Measurements from ENCODE around the gene FOXC1. TPM values are rescaled to one million over a fixed set of nuclear protein-coding genes. Genes with fewer than 3 reads are reported as not detected.

FOXC1 gene
- total and polyA plus RNA-seq, 10 of the 15 experiments (the other 5 are each of a cell fraction or from before 2014, with no cell fraction given): 0.13 to 1.5 (median 0.48) TPM; not detected in 2

GRCh38 chr6:1654054-1654453 lies 44.3 kb downstream of the FOXC1 start:
- H3K9ac ChIP-seq (ENCODE audit: control insufficient read depth, insufficient read depth, low read length): no peak overlapping the region
- in situ Hi-C loops (cut with MboI): no loop called here
- CTCF ChIA-PET: no interaction called here
- RAD21 ChIA-PET (ENCODE audit: unreplicated experiment): no interaction called here
- 8% methylated on average over 4 of the region's 4 CpGs for WGBS (ENCODE audit: insufficient coverage, insufficient replicate concordance, low lambda C conversion rate, missing lambda C conversion rate)
- H4K20me1 ChIP-seq (ENCODE audit: control insufficient read depth, insufficient read depth): no peaks in the 10 kb centered on the region
- TF ChIP-seq JUNB (IDR thresholded peaks at IDR 0.05) (peak; percentile 35; the same call in 1 of the 2 replicates), TBL1XR1 (IDR thresholded peaks at IDR 0.05; ENCODE audit: low read depth, low read length) (no peak), RUNX3 (IDR thresholded peaks at IDR 0.05; ENCODE audit: low read length) (peak; percentile 29; the same call in 1 of the 2 replicates), NFYB (IDR thresholded peaks at IDR 0.05; ENCODE audit: insufficient read depth, low read depth, low read length) (no peak)
- BruUV-seq (replicated peaks): no TSS peak
- no peak for FAIRE-seq
- POLR2A ChIA-PET: no interaction called here
- no peaks in the 10 kb centered on the region for H3K36me3 ChIP-seq (ENCODE audit: control insufficient read depth in 2 of 2, insufficient read depth in 2 of 2, low read length in 1 of 2)
- no peak overlapping the region for H3K27ac ChIP-seq (ENCODE audit: control insufficient read depth, insufficient read depth)
- H3K4me3 ChIP-seq: no peak overlapping the region
- no peak for ATAC-seq
- SMC1A ChIA-PET (ENCODE audit: uncharacterized antibody, unreplicated experiment): no interaction called here
- H3K9me3 ChIP-seq (replicated peaks; ENCODE audit: control insufficient read depth, insufficient read depth, low read length): no peaks in the 10 kb centered on the region
- no peaks in the 10 kb centered on the region for H3K27me3 ChIP-seq (replicated peaks in 1 of 2; ENCODE audit: control insufficient read depth in 2 of 2, insufficient read depth in 2 of 2, low read length in 1 of 2)
- no peak overlapping the region for H3K4me2 ChIP-seq (ENCODE audit: control insufficient read depth, insufficient read depth)
- H2AFZ ChIP-seq (ENCODE audit: control insufficient read depth, low read depth, low read length): no peak overlapping the region
- no peak for DNase-seq (ENCODE audit: low read depth, low spot score)
- H3K79me2 ChIP-seq (ENCODE audit: control insufficient read depth, insufficient read depth, low read length): no peaks in the 10 kb centered on the region
- intact Hi-C loops (cut with micrococcal nuclease; ENCODE audit: unreplicated experiment): no loop called here
- H3K4me1 ChIP-seq (ENCODE audit: control insufficient read depth, insufficient read depth, low read length): no peaks in the 10 kb centered on the region; the same call in 1 of the 2 replicates

- ATAC-seq (no peak), DNase-seq (ENCODE audit: low read depth, low spot score) (no peak), FAIRE-seq (no peak)
- Histone ChIP-seq H3K9me3 (replicated peaks; ENCODE audit: control insufficient read depth, insufficient read depth, low read length) (no peaks in the 10 kb centered on the region), H3K9ac (ENCODE audit: control insufficient read depth, insufficient read depth, low read length) (no peak overlapping the region), H3K4me3 (no peak overlapping the region), H2AFZ (ENCODE audit: control insufficient read depth, low read depth, low read length) (no peak overlapping the region), H3K36me3 (ENCODE audit: control insufficient read depth in 2 of 2, insufficient read depth in 2 of 2, low read length in 1 of 2) (no peaks in the 10 kb centered on the region), H4K20me1 (ENCODE audit: control insufficient read depth, insufficient read depth) (no peaks in the 10 kb centered on the region), H3K79me2 (ENCODE audit: control insufficient read depth, insufficient read depth, low read length) (no peaks in the 10 kb centered on the region), H3K4me1 (ENCODE audit: control insufficient read depth, insufficient read depth, low read length) (no peaks in the 10 kb centered on the region; the same call in 1 of the 2 replicates), H3K27me3 (replicated peaks in 1 of 2; ENCODE audit: control insufficient read depth in 2 of 2, insufficient read depth in 2 of 2, low read length in 1 of 2) (no peaks in the 10 kb centered on the region), H3K27ac (ENCODE audit: control insufficient read depth, insufficient read depth) (no peak overlapping the region), H3K4me2 (ENCODE audit: control insufficient read depth, insufficient read depth) (no peak overlapping the region)
- ChIA-PET SMC1A (ENCODE audit: uncharacterized antibody, unreplicated experiment) (no interaction called here), POLR2A (no interaction called here), RAD21 (ENCODE audit: unreplicated experiment) (no interaction called here), CTCF (no interaction called here)
- BruUV-seq (replicated peaks): no TSS peak
- intact Hi-C loops (cut with micrococcal nuclease; ENCODE audit: unreplicated experiment): no loop called here
- WGBS (ENCODE audit: insufficient coverage, insufficient replicate concordance, low lambda C conversion rate, missing lambda C conversion rate): 70% methylated on average over 13 of the region's 13 CpGs
- in situ Hi-C loops (cut with MboI): no loop called here
- TF ChIP-seq ZZZ3 (IDR thresholded peaks at IDR 0.05; ENCODE audit: control insufficient read depth, insufficient read length, low read depth) (no peak), TAF1 (IDR thresholded peaks at IDR 0.05; ENCODE audit: borderline replicate concordance, low read depth, low read length) (no peak), EZH2 (IDR thresholded peaks at IDR 0.05; ENCODE audit: borderline replicate concordance, control insufficient read depth, low read depth, low read length) (no peak), SMC3 (IDR thresholded peaks at IDR 0.05; ENCODE audit: borderline replicate concordance, low read length) (no peak), USF1 (IDR thresholded peaks at IDR 0.05; ENCODE audit: borderline replicate concordance, extremely low read length, insufficient read depth, low read depth, low read length) (no peak), IRF4 (IDR thresholded peaks at IDR 0.05; ENCODE audit: low read depth, low read length) (no peak), RELB (IDR thresholded peaks at IDR 0.05; ENCODE audit: low read depth) (no peak), CBX3 (IDR thresholded peaks at IDR 0.05; ENCODE audit: borderline replicate concordance, low read depth) (no peak), KLF5 (IDR thresholded peaks at IDR 0.05; ENCODE audit: partially characterized antibody) (no peak), RUNX3 (IDR thresholded peaks at IDR 0.05; ENCODE audit: low read length) (no peak), NFIC (IDR thresholded peaks at IDR 0.05; ENCODE audit: low read depth, low read length) (no peak), TBL1XR1 (IDR thresholded peaks at IDR 0.05; ENCODE audit: low read depth, low read length) (no peak), MEF2A (IDR thresholded peaks at IDR 0.05; ENCODE audit: insufficient read depth, low read depth, low read length) (no peak), NFXL1 (IDR thresholded peaks at IDR 0.05; ENCODE audit: borderline replicate concordance) (no peak)
Measured at GRCh38 chr6:1657116-1657770, 47.5 kb downstream of the FOXC1 start.

Data from GM12878 (cell line).